Panc1 (cell line): ENCODE data around the gene TMEM126B.

Experiments
- POLR2AphosphoS5 ChIP-seq: IDR thresholded peaks from 2 replicates; pipeline ENCODE4 v1.6.1; 2012; ENCODE audit warnings: mild to moderate bottlenecking, low read depth, low read length, moderate library complexity
- SIN3A ChIP-seq: IDR thresholded peaks from 2 replicates; pipeline ENCODE4 v1.6.1; 2012; ENCODE audit warnings: low read depth, mild to moderate bottlenecking, low read length, moderate library complexity, borderline replicate concordance; ENCODE audit not compliant: insufficient read depth
- TCF7L2 ChIP-seq: IDR thresholded peaks from 2 replicates; pipeline ENCODE4 v1.6.1; 2011; ENCODE audit warnings: mild to moderate bottlenecking, low read depth, low read length, inconsistent platforms
- TF ChIP-seq, protein P1 (sequence below): fragments of 450-650 bp; IDR thresholded peaks from 2 replicates; pipeline ENCODE4 v1.5.1; 2017; ENCODE audit warnings: mild to moderate bottlenecking
- TF ChIP-seq, protein P2 (sequence below), 2 experiments: IDR thresholded peaks; 2 replicates each; pipeline ENCODE4 v1.6.1; 2011 to 2012; ENCODE audit warnings: low read depth in 2 of 2, control low read depth in 1 of 2, low read length in 1 of 2, mild to moderate bottlenecking in 1 of 2, moderate library complexity in 1 of 2; ENCODE audit not compliant: insufficient read depth in 1 of 2

DNA sequence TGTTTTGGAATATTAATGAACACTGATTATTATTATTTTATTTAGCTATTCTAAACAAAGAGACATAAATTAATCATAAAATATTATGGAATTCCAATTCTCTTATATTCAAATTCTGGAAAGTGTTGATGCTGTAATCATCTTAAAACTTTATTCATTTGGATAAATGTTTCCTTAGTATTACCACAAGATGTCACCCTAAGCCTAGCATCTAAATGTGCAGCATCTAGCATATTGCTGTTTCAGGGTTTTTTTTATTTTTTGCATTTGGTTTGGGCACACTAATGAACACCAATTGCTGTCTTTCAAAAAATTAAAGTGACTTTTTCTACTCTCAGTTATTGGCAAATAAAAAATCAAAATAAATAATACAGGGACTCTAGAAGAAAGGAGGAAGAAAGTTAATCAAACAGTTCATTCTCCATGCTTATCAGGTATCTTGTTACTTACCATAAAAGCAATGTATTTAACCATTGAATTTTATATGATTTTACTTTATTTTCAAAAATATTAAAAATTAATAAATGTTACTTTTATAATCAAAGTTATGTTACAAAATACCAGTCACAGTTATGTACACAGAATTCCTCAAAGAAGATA, 33.0 kb upstream of the TMEM126B start:
- TF ChIP-seq, protein P1, sequence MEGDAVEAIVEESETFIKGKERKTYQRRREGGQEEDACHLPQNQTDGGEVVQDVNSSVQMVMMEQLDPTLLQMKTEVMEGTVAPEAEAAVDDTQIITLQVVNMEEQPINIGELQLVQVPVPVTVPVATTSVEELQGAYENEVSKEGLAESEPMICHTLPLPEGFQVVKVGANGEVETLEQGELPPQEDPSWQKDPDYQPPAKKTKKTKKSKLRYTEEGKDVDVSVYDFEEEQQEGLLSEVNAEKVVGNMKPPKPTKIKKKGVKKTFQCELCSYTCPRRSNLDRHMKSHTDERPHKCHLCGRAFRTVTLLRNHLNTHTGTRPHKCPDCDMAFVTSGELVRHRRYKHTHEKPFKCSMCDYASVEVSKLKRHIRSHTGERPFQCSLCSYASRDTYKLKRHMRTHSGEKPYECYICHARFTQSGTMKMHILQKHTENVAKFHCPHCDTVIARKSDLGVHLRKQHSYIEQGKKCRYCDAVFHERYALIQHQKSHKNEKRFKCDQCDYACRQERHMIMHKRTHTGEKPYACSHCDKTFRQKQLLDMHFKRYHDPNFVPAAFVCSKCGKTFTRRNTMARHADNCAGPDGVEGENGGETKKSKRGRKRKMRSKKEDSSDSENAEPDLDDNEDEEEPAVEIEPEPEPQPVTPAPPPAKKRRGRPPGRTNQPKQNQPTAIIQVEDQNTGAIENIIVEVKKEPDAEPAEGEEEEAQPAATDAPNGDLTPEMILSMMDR, result peak; percentile 73; the same call in 1 of the 2 replicates
- TF ChIP-seq POLR2AphosphoS5 (no peak), TCF7L2 (no peak), SIN3A (no peak)
- TF ChIP-seq, protein P2, sequence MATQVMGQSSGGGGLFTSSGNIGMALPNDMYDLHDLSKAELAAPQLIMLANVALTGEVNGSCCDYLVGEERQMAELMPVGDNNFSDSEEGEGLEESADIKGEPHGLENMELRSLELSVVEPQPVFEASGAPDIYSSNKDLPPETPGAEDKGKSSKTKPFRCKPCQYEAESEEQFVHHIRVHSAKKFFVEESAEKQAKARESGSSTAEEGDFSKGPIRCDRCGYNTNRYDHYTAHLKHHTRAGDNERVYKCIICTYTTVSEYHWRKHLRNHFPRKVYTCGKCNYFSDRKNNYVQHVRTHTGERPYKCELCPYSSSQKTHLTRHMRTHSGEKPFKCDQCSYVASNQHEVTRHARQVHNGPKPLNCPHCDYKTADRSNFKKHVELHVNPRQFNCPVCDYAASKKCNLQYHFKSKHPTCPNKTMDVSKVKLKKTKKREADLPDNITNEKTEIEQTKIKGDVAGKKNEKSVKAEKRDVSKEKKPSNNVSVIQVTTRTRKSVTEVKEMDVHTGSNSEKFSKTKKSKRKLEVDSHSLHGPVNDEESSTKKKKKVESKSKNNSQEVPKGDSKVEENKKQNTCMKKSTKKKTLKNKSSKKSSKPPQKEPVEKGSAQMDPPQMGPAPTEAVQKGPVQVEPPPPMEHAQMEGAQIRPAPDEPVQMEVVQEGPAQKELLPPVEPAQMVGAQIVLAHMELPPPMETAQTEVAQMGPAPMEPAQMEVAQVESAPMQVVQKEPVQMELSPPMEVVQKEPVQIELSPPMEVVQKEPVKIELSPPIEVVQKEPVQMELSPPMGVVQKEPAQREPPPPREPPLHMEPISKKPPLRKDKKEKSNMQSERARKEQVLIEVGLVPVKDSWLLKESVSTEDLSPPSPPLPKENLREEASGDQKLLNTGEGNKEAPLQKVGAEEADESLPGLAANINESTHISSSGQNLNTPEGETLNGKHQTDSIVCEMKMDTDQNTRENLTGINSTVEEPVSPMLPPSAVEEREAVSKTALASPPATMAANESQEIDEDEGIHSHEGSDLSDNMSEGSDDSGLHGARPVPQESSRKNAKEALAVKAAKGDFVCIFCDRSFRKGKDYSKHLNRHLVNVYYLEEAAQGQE (IDR thresholded peaks at IDR 0.05; ENCODE audit: insufficient read depth in 1 of 2, low read depth in 2 of 2, low read length in 1 of 2), result no peak
